DOHH2 (cell line): ENCODE measurements around the gene USP1.

ENCODE experiments used
- EZH2phosphoT487 ChIP-seq: fragments of 200-600 bp; sonication (generic); IDR thresholded peaks from 2 replicates; pipeline ENCODE4 v1.6.1; 2017; ENCODE audit warnings: borderline replicate concordance, mild to moderate bottlenecking, antibody characterized with exemption, low read length, moderate library complexity, mixed read lengths
- TF ChIP-seq, protein P1 (sequence below): fragments of 200-600 bp; sonication (generic); IDR thresholded peaks from one replicate; pipeline ENCODE4 v1.5.1; 2014; ENCODE audit warnings: antibody characterized with exemption, mild to moderate bottlenecking, low read depth, low read length; ENCODE audit not compliant: poor library complexity, severe bottlenecking

DNA sequence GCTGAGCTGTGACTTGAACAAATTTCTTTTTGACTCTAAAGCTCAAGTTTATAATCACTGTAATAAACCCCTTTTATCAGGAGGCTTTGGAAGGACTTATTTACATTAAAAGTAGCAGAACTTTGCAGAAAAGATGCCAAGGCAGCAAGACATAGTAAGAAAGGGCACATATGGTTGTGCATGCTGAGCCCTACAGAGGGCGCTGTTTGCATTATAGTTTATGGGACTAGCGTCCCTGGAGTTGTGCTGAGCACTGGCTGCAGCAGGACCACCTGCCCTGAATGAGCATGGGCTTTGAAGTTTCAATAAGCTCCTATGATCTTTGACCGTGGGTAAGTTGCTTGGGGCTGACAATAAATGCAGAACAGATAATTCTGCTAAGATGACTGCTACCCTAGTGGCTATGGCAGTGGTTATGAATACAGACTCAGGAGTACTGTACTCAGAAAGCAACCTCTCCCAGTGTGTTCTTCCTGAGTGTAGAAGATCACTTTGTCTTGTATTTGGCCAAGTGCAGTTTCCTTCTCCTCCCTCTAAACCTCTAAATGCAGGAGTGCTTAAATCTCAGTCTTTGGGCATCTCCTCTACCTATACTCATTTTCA is 45.4 kb upstream of the USP1 start:
- TF ChIP-seq, protein P1, sequence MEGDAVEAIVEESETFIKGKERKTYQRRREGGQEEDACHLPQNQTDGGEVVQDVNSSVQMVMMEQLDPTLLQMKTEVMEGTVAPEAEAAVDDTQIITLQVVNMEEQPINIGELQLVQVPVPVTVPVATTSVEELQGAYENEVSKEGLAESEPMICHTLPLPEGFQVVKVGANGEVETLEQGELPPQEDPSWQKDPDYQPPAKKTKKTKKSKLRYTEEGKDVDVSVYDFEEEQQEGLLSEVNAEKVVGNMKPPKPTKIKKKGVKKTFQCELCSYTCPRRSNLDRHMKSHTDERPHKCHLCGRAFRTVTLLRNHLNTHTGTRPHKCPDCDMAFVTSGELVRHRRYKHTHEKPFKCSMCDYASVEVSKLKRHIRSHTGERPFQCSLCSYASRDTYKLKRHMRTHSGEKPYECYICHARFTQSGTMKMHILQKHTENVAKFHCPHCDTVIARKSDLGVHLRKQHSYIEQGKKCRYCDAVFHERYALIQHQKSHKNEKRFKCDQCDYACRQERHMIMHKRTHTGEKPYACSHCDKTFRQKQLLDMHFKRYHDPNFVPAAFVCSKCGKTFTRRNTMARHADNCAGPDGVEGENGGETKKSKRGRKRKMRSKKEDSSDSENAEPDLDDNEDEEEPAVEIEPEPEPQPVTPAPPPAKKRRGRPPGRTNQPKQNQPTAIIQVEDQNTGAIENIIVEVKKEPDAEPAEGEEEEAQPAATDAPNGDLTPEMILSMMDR = peak; percentile 90
- TF ChIP-seq EZH2phosphoT487 = no peak
